Measurements from ENCODE around the gene TMBIM6.

The TMBIM6 gene

GRCh38 chr12:49798934-49799333, 57.6 kb downstream of the TMBIM6 start:
- no peak for DNase-seq

- DNase-seq = no peak
Measured at GRCh38 chr12:49800421-49801140, 59.2 kb downstream of the TMBIM6 start.

- no peak for DNase-seq
Measured at GRCh38 chr12:49801141-49802063, 60.0 kb downstream of the TMBIM6 start.

- DNase-seq = no peak
Measured at GRCh38 chr12:49803693-49804450, 62.5 kb downstream of the TMBIM6 start.

GRCh38 chr12:49804821-49805220, 63.5 kb downstream of the TMBIM6 start:
- DNase-seq = no peak

- no peak for DNase-seq
Measured at GRCh38 chr12:49805409-49805808, 64.1 kb downstream of the TMBIM6 start.

GRCh38 chr12:49806321-49806813, 65.0 kb downstream of the TMBIM6 start:
- no peak for DNase-seq

GRCh38 chr12:49806877-49807276, 65.5 kb downstream of the TMBIM6 start:
- DNase-seq = no peak

GRCh38 chr12:49807991-49808580, 66.7 kb downstream of the TMBIM6 start:
- DNase-seq = no peak

- no peak for DNase-seq
Measured at GRCh38 chr12:49808686-49809380, 67.5 kb downstream of the TMBIM6 start.

GRCh38 chr12:49809381-49809905, 68.1 kb downstream of the TMBIM6 start:
- DNase-seq = no peak

- no peak for DNase-seq
Measured at GRCh38 chr12:49809906-49810389, 68.6 kb downstream of the TMBIM6 start.

GRCh38 chr12:49811136-49811535, 69.8 kb downstream of the TMBIM6 start:
- DNase-seq = no peak

GRCh38 chr12:49811961-49812401, 70.6 kb downstream of the TMBIM6 start:
- DNase-seq = no peak

GRCh38 chr12:49813131-49813530, 71.8 kb downstream of the TMBIM6 start:
- DNase-seq = no peak

Data from stimulated activated naive CD4-positive, alpha-beta T cell (primary cell).